Measurements from ENCODE around the gene AHSG.

AHSG gene

DNA sequence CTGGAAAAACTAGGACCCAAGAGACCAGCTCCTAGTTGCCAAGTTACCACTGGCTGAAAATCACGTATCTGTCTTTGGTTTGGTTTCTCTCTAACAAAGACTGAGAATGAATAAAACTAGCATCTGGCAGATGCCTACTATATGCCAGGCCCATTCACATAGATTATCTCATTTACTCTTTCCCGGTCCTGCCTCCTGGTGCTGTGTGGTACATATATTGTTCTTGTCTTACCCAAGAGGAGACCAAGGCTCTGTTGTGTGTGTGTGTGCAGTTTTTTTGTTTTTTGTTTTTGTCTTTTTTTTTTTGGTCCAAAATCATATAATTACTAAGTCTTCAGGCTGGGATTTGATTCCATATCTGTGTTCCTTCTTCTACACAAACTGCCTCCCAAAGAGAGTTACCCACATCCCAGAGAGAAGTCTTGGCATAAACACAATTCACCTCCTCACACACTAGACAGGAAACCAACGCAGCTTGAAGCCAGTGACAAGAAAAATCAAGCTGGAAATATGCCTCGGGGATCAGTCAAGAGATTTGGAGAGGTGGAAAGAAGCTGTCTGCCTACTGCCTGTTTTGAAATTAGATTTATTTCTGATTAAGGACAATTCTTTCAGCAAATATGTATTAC is 891 bp downstream of the AHSG start:
- no peak for DNase-seq
- in situ Hi-C loops (cut with MboI; ENCODE audit: low pct_unique_long_range_greater_than_20kb, low sequenced_read_pairs) = no loop called here

DNA sequence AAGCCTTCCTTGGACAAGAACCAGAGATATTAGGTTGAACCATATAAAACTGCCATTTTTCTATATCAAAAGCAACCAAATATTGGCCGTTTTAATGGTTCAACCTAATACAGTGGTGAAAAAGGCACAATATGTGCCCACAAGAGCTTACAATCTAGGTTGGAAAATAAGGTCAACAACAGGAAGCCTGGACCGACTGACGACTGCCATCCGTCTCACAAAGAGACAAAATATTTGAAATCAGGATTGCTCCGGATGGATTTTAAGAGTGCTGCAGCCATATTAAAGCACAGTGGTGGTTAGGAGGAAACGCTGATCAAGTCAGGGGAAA is 1.4 kb downstream of the AHSG start:
- in situ Hi-C loops (cut with MboI; ENCODE audit: low pct_unique_long_range_greater_than_20kb, low sequenced_read_pairs) = no loop called here
- DNase-seq = peak; percentile 5

DNA sequence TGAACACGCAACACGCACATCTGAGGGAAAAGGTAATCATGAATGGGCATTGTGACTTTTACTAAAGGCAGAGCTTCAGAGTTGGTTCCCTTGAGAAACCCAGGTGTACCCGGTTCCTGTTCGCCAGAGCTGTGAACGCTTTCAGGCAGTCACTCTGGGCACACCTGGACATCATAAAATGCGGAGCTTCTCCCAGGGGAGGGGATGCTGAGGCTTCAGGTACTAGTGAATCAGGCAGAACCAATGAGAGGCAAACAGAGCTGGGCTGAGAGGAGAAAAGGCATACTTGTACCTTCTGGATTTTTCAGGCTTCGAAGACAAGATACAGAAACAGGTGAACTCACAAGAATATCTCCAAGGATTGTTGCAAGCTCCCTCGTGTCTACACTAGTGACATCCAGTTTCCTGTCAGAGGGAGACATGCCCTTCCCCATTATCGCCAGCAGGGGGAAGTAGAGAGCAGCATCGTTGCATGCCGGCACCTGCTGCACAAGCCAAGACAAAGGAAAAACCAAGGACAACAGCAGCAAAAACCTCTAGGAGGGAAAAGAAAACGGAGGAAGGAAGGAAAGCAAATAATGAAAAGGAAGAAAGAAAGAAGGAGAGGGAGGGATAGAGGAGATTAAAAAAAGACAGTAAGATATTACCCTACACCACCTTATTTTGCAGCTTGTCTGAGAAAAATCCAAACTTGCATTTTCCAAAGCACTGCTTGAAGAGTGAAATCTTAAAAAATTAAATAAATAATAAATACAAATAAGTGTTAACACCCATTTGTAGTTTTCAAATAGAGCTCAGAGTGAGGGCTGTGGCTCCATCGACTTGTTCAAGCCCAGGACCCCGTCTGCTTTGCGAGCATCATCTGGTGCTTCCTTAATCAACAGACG is 2.0 kb downstream of the AHSG start:
- DNase-seq = peak; percentile 82
- in situ Hi-C loops (cut with MboI; ENCODE audit: low pct_unique_long_range_greater_than_20kb, low sequenced_read_pairs) = no loop called here

- in situ Hi-C loops (cut with MboI; ENCODE audit: low pct_unique_long_range_greater_than_20kb, low sequenced_read_pairs) = no loop called here
- DNase-seq = no peak
Measured at GRCh38 chr3:186616299-186616617, 3.4 kb downstream of the AHSG start.

DNA sequence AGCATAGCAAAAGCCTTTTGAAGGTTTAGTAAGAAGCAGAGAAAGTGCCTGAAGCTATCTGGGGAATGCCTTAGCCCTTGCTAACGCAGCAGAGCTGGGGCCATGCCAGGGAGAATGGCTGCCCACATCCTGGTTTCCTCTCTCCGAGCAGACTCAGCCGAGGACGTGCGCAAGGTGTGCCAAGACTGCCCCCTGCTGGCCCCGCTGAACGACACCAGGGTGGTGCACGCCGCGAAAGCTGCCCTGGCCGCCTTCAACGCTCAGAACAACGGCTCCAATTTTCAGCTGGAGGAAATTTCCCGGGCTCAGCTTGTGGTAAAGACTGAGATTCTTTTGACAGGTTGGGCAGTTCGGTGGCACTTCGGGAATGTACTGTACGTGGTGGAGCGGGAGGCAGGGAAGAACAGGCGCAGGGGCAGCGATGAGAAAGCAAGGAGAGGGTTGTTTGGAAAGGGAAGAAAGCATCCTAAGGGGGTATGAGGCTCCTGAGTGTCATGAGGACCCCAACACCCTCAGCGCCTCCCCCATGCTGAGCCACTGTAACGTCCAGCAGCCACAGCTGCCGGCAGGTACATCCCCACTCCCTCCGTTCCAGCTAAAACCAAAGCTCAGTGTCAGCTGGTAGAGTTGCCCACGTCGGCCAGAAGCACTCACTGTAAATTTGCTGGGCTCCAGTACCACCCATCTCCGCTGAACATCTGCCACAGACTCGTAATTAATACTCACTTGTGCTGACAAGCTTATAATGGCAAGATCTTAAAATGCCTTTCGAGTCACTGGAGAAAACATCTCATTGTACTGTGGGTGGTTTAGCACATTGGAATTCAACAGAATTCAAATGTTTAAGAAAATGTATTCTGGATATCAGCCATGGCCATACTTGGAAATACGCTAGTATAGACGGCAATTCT is 4.4 kb downstream of the AHSG start:
- peak; percentile 87 for DNase-seq
- in situ Hi-C loops (cut with MboI; ENCODE audit: low pct_unique_long_range_greater_than_20kb, low sequenced_read_pairs) = no loop called here

DNA sequence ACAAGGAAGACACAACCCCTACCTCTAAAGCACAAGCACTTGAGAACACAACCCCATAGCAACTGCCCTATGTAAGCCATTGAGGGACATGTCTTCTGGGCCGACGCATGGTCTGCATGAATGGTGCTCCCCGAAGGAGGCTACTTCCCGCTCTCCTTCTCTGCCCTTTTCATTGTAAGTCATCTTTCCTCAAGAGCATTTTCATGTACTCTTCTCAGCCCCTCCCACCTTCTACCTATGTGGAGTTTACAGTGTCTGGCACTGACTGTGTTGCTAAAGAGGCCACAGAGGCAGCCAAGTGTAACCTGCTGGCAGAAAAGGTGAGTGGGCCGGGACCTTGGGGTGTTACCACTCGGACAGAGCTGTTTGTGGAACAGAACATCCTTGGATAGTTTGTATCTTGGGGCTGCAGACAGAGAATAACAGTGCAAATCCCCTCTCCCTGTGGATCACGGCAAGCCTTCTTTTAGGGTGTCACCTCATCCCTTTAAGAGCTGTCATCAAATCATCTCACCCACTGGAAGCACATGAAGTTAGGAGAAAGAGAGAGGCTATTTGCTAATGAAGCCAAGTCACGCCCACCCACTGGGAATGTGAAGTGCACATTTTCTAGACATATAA is 5.6 kb downstream of the AHSG start:
- DNase-seq = no peak
- in situ Hi-C loops (cut with MboI; ENCODE audit: low pct_unique_long_range_greater_than_20kb, low sequenced_read_pairs) = no loop called here

- in situ Hi-C loops (cut with MboI; ENCODE audit: low pct_unique_long_range_greater_than_20kb, low sequenced_read_pairs) = no loop called here
- no peak for DNase-seq
Measured at GRCh38 chr3:186619787-186620212, 6.9 kb downstream of the AHSG start.

DNA sequence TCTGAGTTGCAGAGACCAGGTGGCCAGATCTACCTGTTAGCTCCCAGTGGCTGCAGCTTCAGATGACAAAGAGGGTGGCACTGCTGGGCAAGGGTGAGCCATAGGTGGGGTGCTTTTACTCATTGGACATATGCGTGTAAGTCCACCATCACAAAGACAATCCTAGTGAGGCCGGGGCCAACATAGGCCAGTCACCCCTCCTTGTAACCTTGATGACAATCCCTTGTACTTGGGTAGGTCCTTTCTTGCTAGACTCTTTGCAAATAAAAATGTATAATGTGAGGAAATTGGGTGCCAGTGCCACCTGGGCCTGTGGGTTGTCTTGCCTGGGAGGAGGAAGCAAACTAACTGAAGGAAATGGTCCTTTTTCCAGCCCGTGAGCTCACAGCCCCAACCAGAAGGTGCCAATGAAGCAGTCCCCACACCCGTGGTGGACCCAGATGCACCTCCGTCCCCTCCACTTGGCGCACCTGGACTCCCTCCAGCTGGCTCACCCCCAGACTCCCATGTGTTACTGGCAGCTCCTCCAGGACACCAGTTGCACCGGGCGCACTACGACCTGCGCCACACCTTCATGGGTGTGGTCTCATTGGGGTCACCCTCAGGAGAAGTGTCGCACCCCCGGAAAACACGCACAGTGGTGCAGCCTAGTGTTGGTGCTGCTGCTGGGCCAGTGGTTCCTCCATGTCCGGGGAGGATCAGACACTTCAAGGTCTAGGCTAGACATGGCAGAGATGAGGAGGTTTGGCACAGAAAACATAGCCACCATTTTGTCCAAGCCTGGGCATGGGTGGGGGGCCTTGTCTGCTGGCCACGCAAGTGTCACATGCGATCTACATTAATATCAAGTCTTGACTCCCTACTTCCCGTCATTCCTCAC is 7.6 kb downstream of the AHSG start:
- no peak for DNase-seq

DNA sequence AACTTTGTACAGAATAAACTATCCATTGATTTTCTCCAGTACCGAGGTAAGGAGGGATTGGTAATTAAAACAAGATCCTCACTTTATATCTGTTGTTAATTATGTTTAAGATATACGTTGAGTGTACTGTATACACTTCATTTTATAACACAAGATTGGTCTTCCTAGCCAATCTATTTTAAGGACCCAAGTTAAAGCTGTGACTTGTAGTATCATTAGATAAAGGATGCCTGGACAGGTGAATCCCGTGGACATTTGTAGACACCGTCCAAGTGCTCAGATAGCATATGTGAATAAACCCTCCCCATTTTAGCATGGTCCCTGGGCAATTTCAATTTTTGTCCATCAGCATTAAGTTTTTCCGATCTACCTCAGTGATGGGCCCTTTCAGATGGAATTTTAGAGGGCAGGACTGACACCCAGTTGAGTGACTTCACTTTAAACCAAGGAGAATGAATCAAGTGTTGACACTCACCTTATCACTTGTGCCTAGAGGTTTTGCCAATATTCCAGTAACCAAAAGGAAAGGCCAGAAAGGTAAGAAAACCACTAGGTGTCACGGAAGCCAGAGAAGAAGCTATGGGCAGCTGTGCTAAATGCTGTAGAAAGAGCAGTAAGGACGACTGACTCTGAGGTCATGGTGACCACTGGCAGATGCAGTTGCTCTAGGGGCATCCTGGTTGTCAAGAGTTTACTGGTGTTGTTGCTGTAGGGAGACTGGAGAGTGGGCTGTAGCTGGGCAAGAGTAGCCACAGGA is 9.2 kb downstream of the AHSG start:
- no peak for DNase-seq
- in situ Hi-C loops (cut with MboI; ENCODE audit: low pct_unique_long_range_greater_than_20kb, low sequenced_read_pairs) = no loop called here

More for the DNA sequence above, 7.6 kb downstream of the AHSG start:
- in situ Hi-C loops (cut with MboI; ENCODE audit: low pct_unique_long_range_greater_than_20kb, low sequenced_read_pairs) = no loop called here

- in situ Hi-C loops (cut with MboI; ENCODE audit: low pct_unique_long_range_greater_than_20kb, low sequenced_read_pairs) = no loop called here
- DNase-seq = no peak
Measured at GRCh38 chr3:186622651-186623310, 9.9 kb downstream of the AHSG start.

DNA sequence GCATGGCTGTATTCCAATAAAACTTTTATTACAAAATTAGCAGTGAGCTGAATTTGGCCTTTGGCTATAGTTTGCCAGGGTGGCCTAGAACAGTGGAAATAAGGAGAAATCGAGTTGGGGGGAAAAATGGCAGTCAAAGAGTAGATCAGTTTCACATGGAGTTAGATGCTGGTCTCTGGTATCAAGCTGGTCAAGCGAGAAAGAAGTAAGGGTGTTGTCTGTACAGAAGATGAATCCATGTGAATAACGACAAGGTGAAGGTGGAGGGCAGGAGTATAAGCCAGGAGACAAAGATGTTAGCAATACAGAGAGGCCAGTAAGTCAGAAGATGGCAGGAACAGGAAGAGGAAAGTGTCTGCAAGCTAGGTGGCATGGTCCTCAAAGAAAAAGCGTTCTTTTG is 11.7 kb downstream of the AHSG start:
- in situ Hi-C loops (cut with MboI; ENCODE audit: low pct_unique_long_range_greater_than_20kb, low sequenced_read_pairs) = no loop called here
- no peak for DNase-seq

DNA sequence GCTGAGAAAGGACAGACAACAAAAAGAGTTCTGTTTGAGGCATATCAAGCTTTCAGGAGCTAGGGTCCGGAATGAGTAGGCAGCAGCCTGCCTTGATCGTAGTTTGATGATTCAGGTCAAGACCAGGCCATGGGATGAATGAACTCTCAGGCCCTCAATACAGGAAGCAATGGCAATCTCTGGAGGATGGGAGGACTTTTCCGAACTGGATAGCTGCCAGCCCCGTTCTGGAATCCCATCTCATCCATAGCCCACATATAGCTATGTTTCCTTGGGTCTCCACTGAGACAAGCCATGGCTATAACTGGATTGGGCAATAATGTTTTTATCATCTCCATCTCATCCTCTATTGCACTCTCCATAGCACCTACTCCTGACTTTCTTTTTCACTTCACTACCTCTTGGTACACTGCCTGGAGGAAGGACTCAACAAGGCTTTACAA is 12.8 kb downstream of the AHSG start:
- in situ Hi-C loops (cut with MboI; ENCODE audit: low pct_unique_long_range_greater_than_20kb, low sequenced_read_pairs) = no loop called here
- no peak for DNase-seq

- DNase-seq = no peak
- in situ Hi-C loops (cut with MboI; ENCODE audit: low pct_unique_long_range_greater_than_20kb, low sequenced_read_pairs) = no loop called here
Measured at GRCh38 chr3:186626254-186626847, 13.5 kb downstream of the AHSG start.

DNA sequence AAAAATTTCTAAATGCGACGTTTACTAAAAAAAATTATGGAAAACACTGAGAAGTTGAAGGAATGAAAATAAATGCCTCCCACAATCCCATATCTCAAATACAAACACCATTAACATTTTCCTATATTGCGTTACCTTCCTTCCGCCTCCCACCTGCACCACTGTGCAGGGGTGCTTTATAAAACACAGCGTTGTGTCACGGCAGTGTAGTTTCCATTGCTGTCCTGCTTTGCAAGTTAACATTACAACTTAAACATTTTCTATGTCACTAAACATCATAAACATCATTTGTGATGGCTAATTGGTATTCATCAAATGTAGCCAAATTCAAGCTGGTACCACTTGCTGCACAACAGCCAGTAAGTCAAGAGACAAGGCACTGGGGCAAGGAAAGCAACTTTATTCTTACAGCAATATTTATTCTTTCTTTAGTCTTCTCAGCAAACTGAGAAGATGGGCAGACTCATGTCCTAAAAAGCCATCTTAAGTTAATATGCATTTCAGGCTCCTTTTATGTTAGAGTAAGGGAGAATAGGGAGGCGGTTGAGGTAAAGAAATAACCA is 15.1 kb downstream of the AHSG start:
- no peak for DNase-seq
- in situ Hi-C loops (cut with MboI; ENCODE audit: low pct_unique_long_range_greater_than_20kb, low sequenced_read_pairs) = no loop called here

- in situ Hi-C loops (cut with MboI; ENCODE audit: low pct_unique_long_range_greater_than_20kb, low sequenced_read_pairs) = no loop called here
Measured at GRCh38 chr3:186628756-186629155, 15.9 kb downstream of the AHSG start.

DNA sequence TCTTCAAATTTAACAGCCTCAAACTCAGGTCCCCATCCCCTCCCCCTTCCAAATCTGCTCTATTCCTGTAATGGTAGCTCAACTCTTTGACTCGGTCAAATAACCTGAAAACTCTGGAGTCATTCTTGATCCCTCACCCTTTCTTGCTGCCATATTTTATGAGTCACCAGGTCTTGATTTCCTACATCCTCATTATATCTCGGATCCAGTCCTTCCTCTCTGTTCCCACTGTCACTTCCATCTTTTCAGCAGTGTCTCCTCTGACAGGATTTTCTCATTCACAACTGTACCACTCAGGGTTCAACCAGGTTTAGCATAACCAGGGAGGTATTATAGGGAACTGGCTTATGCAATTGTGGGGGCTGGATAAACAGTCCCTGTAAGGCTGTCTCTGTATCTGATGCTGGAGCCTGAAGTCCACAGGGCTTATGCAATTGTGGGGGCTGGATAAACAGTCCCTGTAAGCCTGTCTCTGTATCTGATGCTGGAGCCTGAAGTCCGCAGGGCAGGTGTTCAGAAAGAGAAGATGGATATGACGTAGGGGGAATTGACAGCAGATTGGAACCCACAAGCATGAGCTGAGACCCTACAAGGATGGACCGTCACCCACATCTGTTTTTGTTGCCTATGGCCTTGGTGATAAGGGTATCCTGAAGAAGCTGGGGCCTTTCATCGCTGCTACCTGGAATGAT is 18.2 kb downstream of the AHSG start:
- DNase-seq = no peak
- in situ Hi-C loops (cut with MboI; ENCODE audit: low pct_unique_long_range_greater_than_20kb, low sequenced_read_pairs) = no loop called here

More at GRCh38 chr3:186628756-186629155, 15.9 kb downstream of the AHSG start:
- DNase-seq = no peak

Measured in KBM-7 (cell line).